HepG2 (cell line): ENCODE data around the gene VRK2. TPM values are rescaled to one million over a fixed set of nuclear protein-coding genes. Genes with fewer than 3 reads are reported as not detected.
"Not testable (repeated sequence)": the region's sequence is repeated elsewhere in the genome, so short reads cannot be mapped to it uniquely, and the experiment has no call there.

Source experiments
- CEBPG ChIP-seq: IDR thresholded peaks from 2 replicates; pipeline ENCODE4 v1.6.1; 2016
- CREM ChIP-seq, 2 experiments: sonication (generic) in 1 of 2; formaldehyde crosslinking in 1 of 2; IDR thresholded peaks; 2 replicates each; pipeline versions ENCODE4 v1.4.0 to v1.6.1; 2016 to 2020; ENCODE audit warnings: antibody characterized with exemption in 1 of 2, mild to moderate bottlenecking in 1 of 2, missing genetic modification reagents in 1 of 2
- DPF2 ChIP-seq: sonication (generic); formaldehyde crosslinking; IDR thresholded peaks from 2 replicates; pipeline ENCODE4 v1.4.0; 2020; ENCODE audit warnings: mild to moderate bottlenecking, low read depth, missing genetic modification reagents, borderline replicate concordance
- FOXA1 ChIP-seq, 2 experiments: fragments of 450-650 bp in 1 of 2; sonication (generic) in 1 of 2; formaldehyde crosslinking in 1 of 2; IDR thresholded peaks; 2 replicates each; pipeline versions ENCODE4 v1.4.0 to v1.6.1; 2016 to 2020; ENCODE audit warnings: missing genetic modification reagents in 1 of 2
- GATAD1 ChIP-seq: IDR thresholded peaks from 2 replicates; pipeline ENCODE4 v1.6.1; 2016; ENCODE audit warnings: missing genetic modification reagents, missing compliant biosample characterization
- HMG20A ChIP-seq: IDR thresholded peaks from 2 replicates; pipeline ENCODE4 v1.6.1; 2016; ENCODE audit warnings: borderline replicate concordance
- ISL2 ChIP-seq: sonication (generic); formaldehyde crosslinking; IDR thresholded peaks from 2 replicates; pipeline ENCODE4 v1.5.0; 2020; ENCODE audit warnings: missing genetic modification reagents
- KAT8 ChIP-seq: IDR thresholded peaks from 2 replicates; pipeline ENCODE4 v1.6.1; 2016; ENCODE audit warnings: missing genetic modification reagents, missing compliant biosample characterization
- KDM6A ChIP-seq: IDR thresholded peaks from 2 replicates; pipeline ENCODE4 v1.6.1; 2016; ENCODE audit warnings: low read depth
- KMT2B ChIP-seq: IDR thresholded peaks from 2 replicates; pipeline ENCODE4 v1.6.1; 2016; ENCODE audit warnings: missing genetic modification reagents, missing compliant biosample characterization
- MED1 ChIP-seq: sonication (generic); formaldehyde crosslinking; IDR thresholded peaks from 2 replicates; pipeline ENCODE4 v1.4.0; 2020; ENCODE audit warnings: missing genetic modification reagents
- MIER2 ChIP-seq: IDR thresholded peaks from 2 replicates; pipeline ENCODE4 v1.6.1; 2016; ENCODE audit warnings: missing biosample characterization, missing genetic modification reagents
- MIER3 ChIP-seq: IDR thresholded peaks from 2 replicates; pipeline ENCODE4 v1.6.1; 2016; ENCODE audit warnings: missing compliant biosample characterization, borderline replicate concordance
- NR2F6 ChIP-seq, 2 experiments: IDR thresholded peaks; 2 replicates each; pipeline ENCODE4 v1.6.1; 2016; ENCODE audit warnings: antibody characterized with exemption in 1 of 2, mild to moderate bottlenecking in 1 of 2
- RERE ChIP-seq: IDR thresholded peaks from 2 replicates; pipeline ENCODE4 v1.6.1; 2016; ENCODE audit warnings: low read depth, missing genetic modification reagents, missing compliant biosample characterization
- SIX1 ChIP-seq: sonication (generic); formaldehyde crosslinking; IDR thresholded peaks from 2 replicates; pipeline ENCODE4 v1.4.0; 2020; ENCODE audit warnings: missing genetic modification reagents, borderline replicate concordance
- TBX2 ChIP-seq: sonication (generic); formaldehyde crosslinking; IDR thresholded peaks from 2 replicates; pipeline ENCODE4 v1.5.0; 2020; ENCODE audit warnings: missing genetic modification reagents, mild to moderate bottlenecking, borderline replicate concordance
- TCF7 ChIP-seq: sonication (generic); IDR thresholded peaks from 2 replicates; pipeline ENCODE4 v1.6.1; 2016; ENCODE audit warnings: antibody characterized with exemption, low read depth
- TCF7L2 ChIP-seq: IDR thresholded peaks from 2 replicates; pipeline ENCODE4 v1.6.1; 2011; ENCODE audit warnings: mild to moderate bottlenecking, low read depth, low read length, moderate library complexity
- TSC22D2 ChIP-seq: sonication (generic); formaldehyde crosslinking; IDR thresholded peaks from 2 replicates; pipeline ENCODE4 v1.5.1; 2020; ENCODE audit warnings: missing genetic modification reagents, mild to moderate bottlenecking, borderline replicate concordance
- ZBTB25 ChIP-seq: IDR thresholded peaks from 2 replicates; pipeline ENCODE4 v1.6.1; 2018; ENCODE audit warnings: missing genetic modification reagents
- ZNF362 ChIP-seq: sonication (generic); formaldehyde crosslinking; IDR thresholded peaks from 2 replicates; pipeline ENCODE4 v1.4.0; 2020; ENCODE audit warnings: missing genetic modification reagents, mild to moderate bottlenecking, borderline replicate concordance
- ZNF792 ChIP-seq: IDR thresholded peaks from 2 replicates; pipeline ENCODE4 v1.6.1; 2016
- polyA plus RNA-seq, 8 experiments: library from polyadenylated mRNA; depleted of rRNA in 3 of 8; stranded (reverse) in 7 of 8; unstranded in 1 of 8; fragments of >200 nt; fragmentation: Illumina TruSeq in 4 of 8; extraction: Trizol in 4 of 8; gene quantifications; 2 replicates each; pipeline versions ENCODE4 v1.2.1 to v1.2.3, GENCODE V29; 2011 to 2016; ENCODE audit warnings: low read depth in 4 of 8, missing spikeins in 1 of 8, mixed read lengths in 1 of 8; ENCODE audit not compliant: insufficient read depth in 1 of 8
- total RNA-seq, 5 experiments: library from RNA; depleted of rRNA; stranded (reverse); fragments of >200 nt; fragmentation: Illumina TruSeq; extraction: Trizol; gene quantifications; 2 replicates each; pipeline ENCODE4 v1.2.3, GENCODE V29; 2016; ENCODE audit warnings: low read depth in 1 of 5

Gene VRK2
- total and polyA plus RNA-seq, 2 of the 13 experiments (the other 11 are each of a cell fraction or from before 2014, with no cell fraction given), result 13.3 to 29.1 TPM

- TF ChIP-seq RERE (CRISPR knock-in tag) (peak; percentile 82), TCF7L2 (peak; percentile 54), ZNF792 (CRISPR knock-in tag) (0 out of 2 replicates have a peak, but pooled peaks have one; percentile 15), MIER3 (CRISPR knock-in tag) (peak; percentile 71; the same call in 1 of the 2 replicates), FOXA1 (IDR thresholded peaks at IDR 0.05) (peak; percentile 56), FOXA1 (CRISPR knock-in tag; IDR thresholded peaks at IDR 0.05) (peak; percentile 68), GATAD1 (CRISPR knock-in tag) (peak; percentile 63; the same call in 1 of the 2 replicates), HMG20A (peak; percentile 77), TCF7 (peak; percentile 96), ZBTB25 (CRISPR knock-in tag) (peak; percentile 69; the same call in 1 of the 2 replicates), TBX2 (0 out of 2 replicates have a peak, but pooled peaks have one; percentile 32), KAT8 (CRISPR knock-in tag) (peak; percentile 67; the same call in 1 of the 2 replicates), KMT2B (0 out of 2 replicates have a peak, but pooled peaks have one; percentile 26), CEBPG (CRISPR knock-in tag) (peak; percentile 76), NR2F6 (IDR thresholded peaks at IDR 0.05) (peak; percentile 44), NR2F6 (CRISPR knock-in tag; IDR thresholded peaks at IDR 0.05) (0 out of 2 replicates have a peak, but pooled peaks have one; percentile 46), ISL2 (peak; percentile 96), CREM (IDR thresholded peaks at IDR 0.05) (peak; percentile 68), TSC22D2 (CRISPR knock-in tag) (0 out of 2 replicates have a peak, but pooled peaks have one; percentile 27), KDM6A (0 out of 2 replicates have a peak, but pooled peaks have one; percentile 49), ZNF362 (peak; percentile 98), SIX1 (CRISPR knock-in tag) (peak; percentile 66; the same call in 1 of the 2 replicates), MED1 (CRISPR knock-in tag) (peak; percentile 62), MIER2 (CRISPR knock-in tag) (0 out of 2 replicates have a peak, but pooled peaks have one; percentile 18), DPF2 (CRISPR knock-in tag) (peak; percentile 48; the same call in 1 of the 2 replicates)
- not testable (repeated sequence) for TF ChIP-seq CREM (CRISPR knock-in tag; IDR thresholded peaks at IDR 0.05)
Measured at GRCh38 chr2:58170334-58170933, 123.8 kb downstream of the VRK2 start (continued).
